Activated effector memory CD4-positive, alpha-beta T cell treated with Interleukin-2 at 50 U/mL for 16 hours (primary cell): ENCODE results near the gene CD74.

Experiments used
- DNase-seq: peaks from one replicate; pipeline ENCODE4 v3.0.0-alpha.2; 2020

The CD74 gene

DNA sequence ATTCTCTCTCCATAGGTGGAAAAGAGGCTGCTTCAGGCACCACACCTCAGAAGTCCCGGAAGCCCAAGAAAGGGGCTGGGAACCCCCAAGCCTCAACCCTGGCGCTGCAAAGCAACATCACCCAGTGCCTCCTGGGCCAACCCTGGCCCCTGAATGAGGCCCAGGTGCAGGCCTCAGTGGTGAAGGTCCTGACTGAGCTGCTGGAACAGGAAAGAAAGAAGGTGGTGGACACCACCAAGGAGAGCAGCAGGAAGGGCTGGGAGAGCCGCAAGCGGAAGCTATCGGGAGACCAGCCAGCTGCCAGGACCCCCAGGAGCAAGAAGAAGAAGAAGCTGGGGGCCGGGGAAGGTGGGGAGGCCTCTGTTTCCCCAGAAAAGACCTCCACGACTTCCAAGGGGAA lies 16.4 kb downstream of the CD74 start:
- DNase-seq, result no peak

DNA sequence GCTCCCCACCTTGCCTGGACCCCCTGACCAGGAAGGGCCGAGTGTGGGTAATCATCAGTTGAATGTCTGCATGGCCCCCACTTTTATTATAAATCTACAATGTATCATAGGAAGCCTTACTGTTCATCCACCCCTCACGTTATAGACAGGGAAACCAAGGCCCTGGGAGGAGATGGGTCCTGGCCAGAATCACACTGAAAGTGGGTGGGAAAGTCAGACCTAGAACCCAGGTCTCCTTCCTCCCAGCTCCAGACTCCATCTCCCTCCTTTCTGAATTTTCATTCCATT lies 17.1 kb downstream of the CD74 start:
- no peak for DNase-seq

DNA sequence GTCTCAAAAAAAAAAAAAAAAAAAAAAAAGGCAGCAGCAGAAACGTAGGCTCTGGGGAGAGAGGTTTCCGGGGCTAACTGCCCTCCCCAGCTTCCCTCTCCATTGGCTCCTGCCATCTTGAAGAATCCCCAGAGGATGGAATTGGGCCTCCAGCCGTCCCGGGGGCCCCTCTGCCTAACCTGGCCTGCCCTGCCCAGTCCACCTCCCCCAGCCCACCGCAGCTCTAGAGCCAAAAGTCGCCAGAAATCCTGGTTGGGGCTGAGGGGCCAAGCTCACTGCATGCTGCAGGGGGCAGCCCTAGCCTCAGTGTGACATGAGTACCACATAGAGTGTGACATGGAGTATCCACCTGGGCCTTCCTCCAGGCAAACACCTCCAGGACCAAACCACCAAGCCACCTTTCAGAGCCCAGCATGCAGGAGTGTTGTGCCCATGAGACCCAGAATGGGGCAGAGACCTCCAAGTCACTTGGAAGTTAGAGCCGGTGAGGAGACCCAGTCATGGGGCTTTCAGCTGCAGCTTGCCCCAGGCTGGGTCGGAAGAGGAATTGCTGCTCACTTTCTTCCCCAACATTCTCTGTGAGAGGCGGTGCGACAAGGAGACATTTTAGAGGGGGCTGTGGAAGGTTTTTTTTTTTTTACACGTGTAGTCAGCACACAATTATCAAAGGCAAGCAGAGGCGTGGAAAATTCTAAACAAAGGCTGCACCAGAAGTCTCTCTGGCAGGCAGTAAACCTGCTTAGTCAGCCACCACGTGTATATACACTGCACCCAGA lies 17.6 kb downstream of the CD74 start:
- DNase-seq, result no peak

DNA sequence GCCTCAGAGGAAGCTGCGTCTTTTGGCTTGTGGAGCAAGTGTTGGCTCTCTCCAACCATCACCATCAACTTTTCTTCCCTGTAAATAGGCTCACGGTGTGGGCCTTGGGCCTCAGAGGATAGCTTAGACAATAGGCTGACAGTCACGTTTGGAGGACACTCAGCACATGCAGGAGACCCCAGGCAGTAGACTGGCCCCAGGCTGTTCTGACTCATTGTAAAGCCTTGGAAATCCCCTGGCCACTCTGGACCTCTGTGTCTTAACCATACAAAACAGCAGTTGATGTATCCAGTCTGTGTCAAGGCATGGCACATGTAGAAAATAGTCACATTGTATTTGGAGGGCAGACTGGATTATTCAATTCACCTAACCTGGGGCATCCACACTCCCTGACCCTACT lies 18.6 kb downstream of the CD74 start:
- DNase-seq, result no peak

DNA sequence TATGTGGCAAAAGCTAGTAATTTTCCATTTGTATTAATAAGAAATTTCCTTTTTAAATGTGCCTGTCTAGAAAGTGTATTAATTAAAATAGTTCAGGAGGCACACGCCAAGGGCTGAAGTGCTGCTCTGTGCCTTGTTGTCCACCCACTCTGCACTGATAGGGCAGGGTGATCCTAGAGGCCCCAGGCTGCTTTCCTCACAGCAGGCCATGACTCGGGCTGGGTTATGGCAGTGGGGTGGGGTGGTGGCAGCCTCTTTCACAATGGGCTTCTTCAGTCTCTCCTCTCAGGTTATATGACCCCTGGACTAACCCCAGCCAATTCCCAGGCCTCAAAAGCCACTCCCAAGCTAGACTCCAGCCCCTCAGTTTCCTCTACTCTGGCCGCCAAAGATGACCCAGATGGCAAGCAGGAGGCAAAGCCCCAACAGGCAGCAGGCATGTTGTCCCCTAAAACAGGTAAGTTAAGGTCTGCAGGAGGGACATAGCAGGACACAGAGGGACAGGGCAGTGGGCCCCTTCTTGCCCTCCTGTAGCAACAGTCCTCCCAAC lies 19.5 kb downstream of the CD74 start:
- DNase-seq, result no peak

- DNase-seq, result no peak
Measured at GRCh38 chr5:150392680-150393079, 20.0 kb downstream of the CD74 start.

DNA sequence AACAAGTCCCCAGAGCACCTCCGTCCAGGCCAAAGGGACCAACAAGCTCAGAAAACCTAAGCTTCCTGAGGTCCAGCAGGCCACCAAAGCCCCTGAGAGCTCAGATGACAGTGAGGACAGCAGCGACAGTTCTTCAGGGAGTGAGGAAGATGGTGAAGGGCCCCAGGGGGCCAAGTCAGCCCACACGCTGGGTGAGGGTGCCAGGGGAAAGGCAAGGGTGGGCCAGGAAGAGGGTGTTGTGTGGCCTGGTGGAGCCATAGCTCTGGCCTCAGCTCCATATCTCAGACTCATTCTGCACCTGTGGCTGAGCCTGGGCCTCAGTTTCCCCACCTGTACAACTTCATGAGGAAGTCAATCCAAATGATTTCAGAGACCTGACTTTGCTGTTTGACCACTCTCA lies 20.7 kb downstream of the CD74 start:
- DNase-seq, result no peak

DNA sequence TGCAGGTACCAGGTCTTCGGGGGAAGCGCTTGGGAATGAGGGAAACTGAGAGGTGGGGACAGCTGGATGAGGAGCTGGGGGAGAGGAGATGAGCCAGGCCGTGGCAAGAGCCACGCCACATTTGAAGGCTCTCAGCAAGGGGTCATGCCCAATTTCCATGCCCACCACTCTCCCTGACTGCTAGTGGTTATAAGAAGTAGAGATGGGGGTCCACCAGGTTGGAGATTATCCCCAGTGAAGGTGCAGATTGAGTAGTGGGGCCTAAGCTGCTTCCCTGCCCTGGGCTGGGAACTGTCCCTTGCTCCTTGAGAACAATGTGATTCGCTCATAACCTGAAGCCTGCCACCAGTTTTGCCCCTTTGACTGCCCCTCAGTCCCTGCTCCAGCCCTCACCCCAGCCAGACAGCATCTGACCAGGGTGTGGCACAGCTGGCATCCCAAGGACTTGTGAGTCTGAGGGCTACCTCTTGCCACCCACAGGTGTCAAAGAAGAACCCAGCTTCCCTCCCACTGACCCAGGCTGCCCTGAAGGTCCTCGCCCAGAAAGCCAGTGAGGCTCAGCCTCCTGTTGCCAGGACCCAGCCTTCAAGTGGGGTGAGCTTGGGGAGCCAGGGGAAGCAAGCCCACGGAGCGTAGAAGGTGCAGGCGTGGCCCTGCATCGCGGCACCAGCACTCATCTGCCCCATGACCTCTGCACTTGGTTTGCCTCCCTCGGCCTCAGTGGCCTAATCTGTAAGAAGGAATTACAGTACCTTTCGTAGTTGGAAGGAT lies 21.5 kb downstream of the CD74 start:
- DNase-seq, result no peak

DNA sequence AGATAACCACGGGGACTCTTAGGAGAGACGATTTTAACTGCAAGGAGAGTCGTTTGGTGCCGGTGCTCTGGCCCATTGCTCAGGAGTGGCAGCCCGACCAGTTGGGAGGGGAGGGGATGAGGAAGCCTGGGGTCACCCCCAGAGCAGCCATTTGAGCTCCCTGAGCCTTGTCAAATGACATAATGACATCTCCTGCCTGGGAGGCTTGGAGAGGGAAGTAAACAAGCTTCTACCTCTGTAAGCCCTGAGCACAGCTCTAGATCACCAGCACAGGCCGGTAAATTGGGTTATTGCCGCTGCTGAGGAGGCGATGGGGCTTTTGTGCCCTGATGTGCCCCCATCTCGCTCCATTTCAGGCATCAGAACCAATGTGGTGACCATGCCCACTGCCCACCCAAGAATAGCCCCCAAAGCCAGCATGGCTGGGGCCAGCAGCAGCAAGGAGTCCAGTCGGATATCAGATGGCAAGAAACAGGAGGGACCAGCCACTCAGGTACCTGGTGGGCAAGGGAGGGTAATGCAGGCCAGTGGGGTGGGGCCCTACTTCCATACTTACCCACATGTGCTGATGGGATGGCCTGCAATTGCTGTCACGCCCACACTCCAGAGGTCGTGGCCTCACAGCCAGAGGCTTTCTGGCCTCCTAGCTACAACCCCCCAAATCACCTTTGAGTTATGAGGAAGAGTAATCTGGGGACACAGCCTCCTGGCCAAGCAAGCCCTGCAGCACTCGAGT lies 23.0 kb downstream of the CD74 start:
- no peak for DNase-seq

DNA sequence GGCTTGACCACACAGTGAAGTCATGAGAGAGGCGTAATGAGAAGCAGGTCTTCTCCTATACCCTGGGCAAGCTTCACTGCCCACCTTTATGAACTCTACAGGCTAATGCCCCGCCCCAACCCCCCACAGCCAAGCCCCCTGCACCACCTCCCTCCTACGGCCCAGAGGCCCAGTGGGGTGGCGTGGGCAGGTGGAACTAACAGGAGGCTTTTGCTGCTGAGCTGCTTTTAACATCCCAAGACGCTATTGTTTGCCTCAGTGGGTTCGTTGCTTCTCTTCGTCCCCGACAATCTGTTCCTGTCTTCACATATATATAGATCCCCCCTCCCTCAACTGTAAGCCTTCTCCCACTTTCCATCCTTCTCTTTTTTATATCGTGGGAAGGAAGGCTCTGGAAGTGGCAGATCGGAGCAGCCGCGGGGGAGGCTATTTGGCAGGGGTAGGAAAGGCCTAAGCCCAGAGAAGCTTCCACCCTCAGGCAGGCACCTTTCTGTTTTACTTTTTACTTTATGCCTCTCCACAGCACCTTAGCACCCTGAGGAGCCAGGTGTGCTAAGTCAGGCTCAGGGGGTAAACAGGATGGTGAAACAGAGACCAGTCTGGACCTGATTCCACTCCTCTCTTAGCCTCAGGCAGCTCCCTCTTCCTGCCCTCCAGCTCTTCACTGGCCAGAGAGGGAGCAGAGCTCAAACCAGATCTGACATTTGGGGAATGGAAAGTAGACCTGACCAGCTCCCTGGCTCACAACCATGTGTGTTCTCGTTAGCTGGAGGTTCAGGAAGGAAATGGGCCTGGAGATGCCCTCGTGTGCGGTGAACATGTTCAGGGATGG lies 26.5 kb downstream of the CD74 start:
- no peak for DNase-seq

DNA sequence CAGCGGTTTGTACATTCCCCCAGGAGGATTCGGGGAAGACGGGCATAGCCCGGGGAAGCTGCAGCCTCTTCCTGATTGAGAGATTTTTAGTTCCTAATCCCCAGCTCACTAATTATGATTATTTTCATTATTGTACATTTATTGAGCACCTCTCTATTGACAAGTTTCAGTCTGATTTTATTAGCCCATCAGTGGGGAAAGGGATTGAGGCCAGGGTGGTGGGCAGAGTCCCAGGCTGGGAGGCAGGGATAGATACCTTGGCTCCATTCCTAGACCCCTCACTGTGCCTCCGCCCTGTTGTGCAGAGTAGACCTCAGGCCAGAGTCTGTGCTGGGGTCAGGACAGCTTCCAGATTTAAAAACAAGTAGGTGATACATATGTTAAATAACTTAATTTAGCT lies 28.0 kb downstream of the CD74 start:
- DNase-seq, result no peak

- DNase-seq, result no peak
Measured at GRCh38 chr5:150377964-150378694, 34.6 kb downstream of the CD74 start.

GRCh38 chr5:150376799-150377771 lies 35.6 kb downstream of the CD74 start:
- no peak for DNase-seq

- no peak for DNase-seq
Measured at GRCh38 chr5:150374651-150375050, 38.1 kb downstream of the CD74 start.

DNA sequence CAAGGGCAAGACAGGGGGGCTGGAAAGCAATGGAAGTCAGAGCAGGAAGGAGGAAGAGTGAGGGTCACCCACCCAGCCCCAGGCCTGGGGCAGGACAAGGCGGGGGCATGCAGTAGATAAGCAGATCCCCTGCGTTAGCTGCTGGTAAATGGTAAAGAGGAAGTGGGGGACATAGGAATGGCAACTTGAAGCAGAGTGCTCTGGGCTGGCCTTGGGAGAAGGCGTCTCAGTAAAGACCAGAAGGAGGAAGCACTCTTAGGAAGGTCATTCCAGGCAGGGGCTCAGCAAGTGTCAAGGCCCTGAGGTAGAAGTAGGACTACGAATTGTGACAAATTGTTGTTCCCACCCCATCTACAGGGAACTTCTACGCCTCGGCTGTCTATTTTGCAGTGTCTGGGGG lies 40.1 kb downstream of the CD74 start:
- DNase-seq, result no peak

- DNase-seq, result no peak
Measured at GRCh38 chr5:150368526-150368925, 44.2 kb downstream of the CD74 start.

DNA sequence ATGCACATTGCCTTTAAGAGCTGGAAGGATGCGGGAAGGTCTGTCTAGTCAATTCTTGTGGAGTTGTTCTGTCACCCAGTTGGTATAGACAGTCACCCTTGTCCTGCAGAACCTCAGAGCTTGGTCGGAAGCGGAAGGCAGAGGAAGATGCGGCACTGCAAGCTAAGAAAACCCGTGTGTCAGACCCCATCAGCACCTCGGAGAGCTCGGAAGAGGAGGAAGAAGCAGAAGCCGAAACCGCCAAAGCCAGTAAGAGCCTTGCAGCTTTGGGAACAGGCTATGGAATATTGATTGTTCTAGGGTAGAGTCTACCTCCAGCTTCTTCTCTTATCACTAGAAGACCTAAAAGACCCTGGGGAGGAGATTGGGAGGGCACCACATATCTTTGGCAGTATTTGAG lies 48.7 kb downstream of the CD74 start:
- no peak for DNase-seq

DNA sequence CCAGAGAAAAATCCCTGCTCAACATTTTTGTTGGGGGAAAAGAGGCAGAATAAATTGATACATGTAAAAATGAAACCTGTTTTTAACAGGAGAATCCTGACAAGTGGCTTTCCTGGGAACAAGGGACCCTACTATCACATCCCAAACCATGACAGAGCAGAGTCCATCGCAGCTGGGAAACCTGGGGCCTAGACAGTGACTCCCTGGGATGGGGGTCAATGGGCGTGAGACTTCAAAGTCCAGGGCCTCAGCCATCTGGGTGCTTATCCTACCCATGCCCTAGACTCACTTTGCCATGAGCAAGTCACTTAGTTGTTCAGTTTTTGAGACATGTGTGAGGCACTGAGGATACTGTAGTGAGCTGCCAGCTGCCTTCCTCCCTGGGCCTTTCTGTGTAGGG lies 49.5 kb downstream of the CD74 start:
- DNase-seq, result no peak

DNA sequence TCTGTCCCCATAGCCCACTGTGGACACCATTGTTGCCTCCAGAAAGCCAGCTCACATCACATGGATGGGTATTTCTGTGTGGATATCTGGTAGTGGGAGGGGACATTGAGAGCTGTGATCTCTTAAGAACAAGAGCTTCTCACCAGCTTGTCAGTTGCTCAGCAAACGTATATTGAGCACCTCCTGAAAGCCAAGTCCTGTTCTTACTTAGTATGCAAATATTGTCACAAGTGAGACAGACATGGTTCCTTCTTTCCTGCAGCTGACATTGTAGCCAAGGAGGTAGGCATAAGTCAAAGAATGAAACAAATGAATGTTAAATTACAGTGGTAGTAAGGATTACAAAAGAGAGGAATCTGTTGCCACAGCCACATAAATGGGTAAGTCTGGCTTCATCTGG lies 51.4 kb downstream of the CD74 start:
- no peak for DNase-seq

- DNase-seq, result no peak
Measured at GRCh38 chr5:150358261-150359095, 54.2 kb downstream of the CD74 start.
